Measurements from ENCODE around the gene ZNF33B. TPM values are rescaled to one million over a fixed set of nuclear protein-coding genes. Genes with fewer than 3 reads are reported as not detected.

Gene ZNF33B
- total and polyA plus RNA-seq, 9 of the 15 experiments (the other 6 are each of a cell fraction or from before 2014, with no cell fraction given) = 6.9 to 23.9 (median 15.4) TPM

- TF ChIP-seq, protein P1, sequence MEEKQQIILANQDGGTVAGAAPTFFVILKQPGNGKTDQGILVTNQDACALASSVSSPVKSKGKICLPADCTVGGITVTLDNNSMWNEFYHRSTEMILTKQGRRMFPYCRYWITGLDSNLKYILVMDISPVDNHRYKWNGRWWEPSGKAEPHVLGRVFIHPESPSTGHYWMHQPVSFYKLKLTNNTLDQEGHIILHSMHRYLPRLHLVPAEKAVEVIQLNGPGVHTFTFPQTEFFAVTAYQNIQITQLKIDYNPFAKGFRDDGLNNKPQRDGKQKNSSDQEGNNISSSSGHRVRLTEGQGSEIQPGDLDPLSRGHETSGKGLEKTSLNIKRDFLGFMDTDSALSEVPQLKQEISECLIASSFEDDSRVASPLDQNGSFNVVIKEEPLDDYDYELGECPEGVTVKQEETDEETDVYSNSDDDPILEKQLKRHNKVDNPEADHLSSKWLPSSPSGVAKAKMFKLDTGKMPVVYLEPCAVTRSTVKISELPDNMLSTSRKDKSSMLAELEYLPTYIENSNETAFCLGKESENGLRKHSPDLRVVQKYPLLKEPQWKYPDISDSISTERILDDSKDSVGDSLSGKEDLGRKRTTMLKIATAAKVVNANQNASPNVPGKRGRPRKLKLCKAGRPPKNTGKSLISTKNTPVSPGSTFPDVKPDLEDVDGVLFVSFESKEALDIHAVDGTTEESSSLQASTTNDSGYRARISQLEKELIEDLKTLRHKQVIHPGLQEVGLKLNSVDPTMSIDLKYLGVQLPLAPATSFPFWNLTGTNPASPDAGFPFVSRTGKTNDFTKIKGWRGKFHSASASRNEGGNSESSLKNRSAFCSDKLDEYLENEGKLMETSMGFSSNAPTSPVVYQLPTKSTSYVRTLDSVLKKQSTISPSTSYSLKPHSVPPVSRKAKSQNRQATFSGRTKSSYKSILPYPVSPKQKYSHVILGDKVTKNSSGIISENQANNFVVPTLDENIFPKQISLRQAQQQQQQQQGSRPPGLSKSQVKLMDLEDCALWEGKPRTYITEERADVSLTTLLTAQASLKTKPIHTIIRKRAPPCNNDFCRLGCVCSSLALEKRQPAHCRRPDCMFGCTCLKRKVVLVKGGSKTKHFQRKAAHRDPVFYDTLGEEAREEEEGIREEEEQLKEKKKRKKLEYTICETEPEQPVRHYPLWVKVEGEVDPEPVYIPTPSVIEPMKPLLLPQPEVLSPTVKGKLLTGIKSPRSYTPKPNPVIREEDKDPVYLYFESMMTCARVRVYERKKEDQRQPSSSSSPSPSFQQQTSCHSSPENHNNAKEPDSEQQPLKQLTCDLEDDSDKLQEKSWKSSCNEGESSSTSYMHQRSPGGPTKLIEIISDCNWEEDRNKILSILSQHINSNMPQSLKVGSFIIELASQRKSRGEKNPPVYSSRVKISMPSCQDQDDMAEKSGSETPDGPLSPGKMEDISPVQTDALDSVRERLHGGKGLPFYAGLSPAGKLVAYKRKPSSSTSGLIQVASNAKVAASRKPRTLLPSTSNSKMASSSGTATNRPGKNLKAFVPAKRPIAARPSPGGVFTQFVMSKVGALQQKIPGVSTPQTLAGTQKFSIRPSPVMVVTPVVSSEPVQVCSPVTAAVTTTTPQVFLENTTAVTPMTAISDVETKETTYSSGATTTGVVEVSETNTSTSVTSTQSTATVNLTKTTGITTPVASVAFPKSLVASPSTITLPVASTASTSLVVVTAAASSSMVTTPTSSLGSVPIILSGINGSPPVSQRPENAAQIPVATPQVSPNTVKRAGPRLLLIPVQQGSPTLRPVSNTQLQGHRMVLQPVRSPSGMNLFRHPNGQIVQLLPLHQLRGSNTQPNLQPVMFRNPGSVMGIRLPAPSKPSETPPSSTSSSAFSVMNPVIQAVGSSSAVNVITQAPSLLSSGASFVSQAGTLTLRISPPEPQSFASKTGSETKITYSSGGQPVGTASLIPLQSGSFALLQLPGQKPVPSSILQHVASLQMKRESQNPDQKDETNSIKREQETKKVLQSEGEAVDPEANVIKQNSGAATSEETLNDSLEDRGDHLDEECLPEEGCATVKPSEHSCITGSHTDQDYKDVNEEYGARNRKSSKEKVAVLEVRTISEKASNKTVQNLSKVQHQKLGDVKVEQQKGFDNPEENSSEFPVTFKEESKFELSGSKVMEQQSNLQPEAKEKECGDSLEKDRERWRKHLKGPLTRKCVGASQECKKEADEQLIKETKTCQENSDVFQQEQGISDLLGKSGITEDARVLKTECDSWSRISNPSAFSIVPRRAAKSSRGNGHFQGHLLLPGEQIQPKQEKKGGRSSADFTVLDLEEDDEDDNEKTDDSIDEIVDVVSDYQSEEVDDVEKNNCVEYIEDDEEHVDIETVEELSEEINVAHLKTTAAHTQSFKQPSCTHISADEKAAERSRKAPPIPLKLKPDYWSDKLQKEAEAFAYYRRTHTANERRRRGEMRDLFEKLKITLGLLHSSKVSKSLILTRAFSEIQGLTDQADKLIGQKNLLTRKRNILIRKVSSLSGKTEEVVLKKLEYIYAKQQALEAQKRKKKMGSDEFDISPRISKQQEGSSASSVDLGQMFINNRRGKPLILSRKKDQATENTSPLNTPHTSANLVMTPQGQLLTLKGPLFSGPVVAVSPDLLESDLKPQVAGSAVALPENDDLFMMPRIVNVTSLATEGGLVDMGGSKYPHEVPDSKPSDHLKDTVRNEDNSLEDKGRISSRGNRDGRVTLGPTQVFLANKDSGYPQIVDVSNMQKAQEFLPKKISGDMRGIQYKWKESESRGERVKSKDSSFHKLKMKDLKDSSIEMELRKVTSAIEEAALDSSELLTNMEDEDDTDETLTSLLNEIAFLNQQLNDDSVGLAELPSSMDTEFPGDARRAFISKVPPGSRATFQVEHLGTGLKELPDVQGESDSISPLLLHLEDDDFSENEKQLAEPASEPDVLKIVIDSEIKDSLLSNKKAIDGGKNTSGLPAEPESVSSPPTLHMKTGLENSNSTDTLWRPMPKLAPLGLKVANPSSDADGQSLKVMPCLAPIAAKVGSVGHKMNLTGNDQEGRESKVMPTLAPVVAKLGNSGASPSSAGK (IDR thresholded peaks at IDR 0.05) = peak; percentile 98
- TF ChIP-seq RNF2 (IDR thresholded peaks at IDR 0.05) (peak; percentile 76; the same call in 1 of the 2 replicates), ZC3H11A (IDR thresholded peaks at IDR 0.05; ENCODE audit: low read depth, low read length) (no peak), RFX7 (CRISPR knock-in tag; IDR thresholded peaks at IDR 0.05) (no peak), KAT7 (CRISPR knock-in tag; IDR thresholded peaks at IDR 0.05; ENCODE audit: borderline replicate concordance) (no peak; the same call in 1 of the 2 replicates), GTF2F1 (IDR thresholded peaks at IDR 0.05; ENCODE audit: low read depth, low read length) (0 out of 2 replicates have a peak, but pooled peaks have one; percentile 25), YY1 (IDR thresholded peaks at IDR 0.05; ENCODE audit: borderline replicate concordance in 1 of 3, control insufficient read depth in 1 of 3, extremely low read depth in 1 of 3, insufficient read depth in 3 of 3, insufficient read length in 1 of 3, insufficient replicate concordance in 2 of 3, low read depth in 1 of 3, low read length in 2 of 3) (peak in 2 of 3 experiments; percentile 73 to 83), POLR2A (conservative IDR thresholded peaks at IDR 0.05) (peak; percentile 98), POLR3G (IDR thresholded peaks at IDR 0.05; ENCODE audit: extremely low read depth, insufficient read length, insufficient replicate concordance) (no peak), SMARCA5 (IDR thresholded peaks at IDR 0.05) (no peak), MAFK (IDR thresholded peaks at IDR 0.05; ENCODE audit: low read length) (no peak), KAT8 (IDR thresholded peaks at IDR 0.05; ENCODE audit: low read depth) (no peak), MEF2D (tag; conservative IDR thresholded peaks at IDR 0.05; ENCODE audit: low read depth) (no peak), TBL1XR1 (IDR thresholded peaks at IDR 0.05; ENCODE audit: low read length in 2 of 2) (no peak), PCBP1 (IDR thresholded peaks at IDR 0.05; ENCODE audit: low read depth, low read length, poor library complexity, severe bottlenecking) (no peak), FOXJ3 (CRISPR knock-in tag; IDR thresholded peaks at IDR 0.05) (no peak)
- TF ChIP-seq, protein P2, sequence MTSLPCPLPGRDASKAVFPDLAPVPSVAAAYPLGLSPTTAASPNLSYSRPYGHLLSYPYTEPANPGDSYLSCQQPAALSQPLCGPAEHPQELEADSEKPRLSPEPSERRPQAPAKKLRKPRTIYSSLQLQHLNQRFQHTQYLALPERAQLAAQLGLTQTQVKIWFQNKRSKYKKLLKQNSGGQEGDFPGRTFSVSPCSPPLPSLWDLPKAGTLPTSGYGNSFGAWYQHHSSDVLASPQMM (CRISPR knock-in tag; IDR thresholded peaks at IDR 0.05) = no peak
Measured at GRCh38 chr10:42638055-42638820, at the start of gene ZNF33B (continued).
